Gastroesophageal sphincter (tissue), 3 donors: Measurements from ENCODE around the gene REC8.

ENCODE experiments used
- CTCF ChIP-seq, 4 experiments: fragments of 200-600 bp in 2 of 4; fragments of 450-650 bp in 2 of 4; sonication (generic) in 1 of 4; IDR thresholded peaks; one replicate each; pipeline ENCODE4 v1.5.1; 2017 to 2019; ENCODE audit warnings: antibody characterized with exemption in 4 of 4, mild to moderate bottlenecking in 2 of 4, moderate library complexity in 2 of 4
- POLR2AphosphoS5 ChIP-seq: sonication (generic); formaldehyde crosslinking; IDR thresholded peaks from one replicate; pipeline ENCODE4 v1.6.1; 2017; ENCODE audit warnings: antibody characterized with exemption

- TF ChIP-seq CTCF (IDR thresholded peaks at IDR 0.05) (no peak), POLR2AphosphoS5 (no peak)
Measured at GRCh38 chr14:24187539-24187915, 15.6 kb downstream of the REC8 start.
